Measurements from ENCODE around the gene CYP26B1.

The CYP26B1 gene, protein sequence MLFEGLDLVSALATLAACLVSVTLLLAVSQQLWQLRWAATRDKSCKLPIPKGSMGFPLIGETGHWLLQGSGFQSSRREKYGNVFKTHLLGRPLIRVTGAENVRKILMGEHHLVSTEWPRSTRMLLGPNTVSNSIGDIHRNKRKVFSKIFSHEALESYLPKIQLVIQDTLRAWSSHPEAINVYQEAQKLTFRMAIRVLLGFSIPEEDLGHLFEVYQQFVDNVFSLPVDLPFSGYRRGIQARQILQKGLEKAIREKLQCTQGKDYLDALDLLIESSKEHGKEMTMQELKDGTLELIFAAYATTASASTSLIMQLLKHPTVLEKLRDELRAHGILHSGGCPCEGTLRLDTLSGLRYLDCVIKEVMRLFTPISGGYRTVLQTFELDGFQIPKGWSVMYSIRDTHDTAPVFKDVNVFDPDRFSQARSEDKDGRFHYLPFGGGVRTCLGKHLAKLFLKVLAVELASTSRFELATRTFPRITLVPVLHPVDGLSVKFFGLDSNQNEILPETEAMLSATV

DNA sequence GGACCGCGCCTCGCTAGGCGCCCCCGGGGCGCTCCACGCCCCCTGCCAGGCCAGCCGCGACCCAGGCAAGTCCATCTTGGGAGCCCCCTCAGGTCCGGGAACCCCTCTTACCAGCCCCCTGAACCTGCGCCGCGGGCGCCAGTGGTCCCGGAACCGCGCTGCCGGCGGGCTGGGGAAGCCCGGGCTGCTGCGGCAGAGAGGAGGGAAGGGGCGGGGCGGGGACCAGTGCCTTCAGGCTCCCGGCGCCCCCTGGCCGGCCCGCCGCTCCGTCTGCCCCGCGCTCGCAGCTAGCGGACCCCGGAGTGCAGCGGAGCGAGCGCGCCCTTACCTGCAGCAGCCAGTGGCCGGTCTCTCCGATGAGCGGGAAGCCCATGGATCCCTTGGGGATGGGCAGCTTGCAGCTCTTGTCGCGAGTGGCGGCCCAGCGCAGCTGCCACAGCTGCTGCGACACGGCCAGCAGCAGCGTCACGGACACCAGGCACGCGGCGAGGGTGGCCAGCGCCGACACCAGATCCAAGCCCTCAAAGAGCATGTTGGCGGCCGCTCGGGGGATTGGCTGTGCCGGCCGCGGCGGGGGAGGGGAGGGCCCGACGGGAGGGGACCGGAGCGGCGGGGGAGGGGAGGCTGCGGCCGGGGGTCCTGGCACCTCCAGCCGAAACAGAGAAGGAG is at the start of gene CYP26B1:
Gene CYP26B1 (minus strand): TSS at position 560 of the 669 bp plus-strand sequence. CDS start 28 bp downstream, at position 532.
- Histone ChIP-seq H3K9ac (ENCODE audit: low read length in 5 of 5) (peak within 1 kb of the TSS in 2 of 5 donors; percentile 40 to 59), H3K36me3 (ENCODE audit: control insufficient read depth in 5 of 5, insufficient read depth in 5 of 5, low read length in 5 of 5) (no peaks in the 10 kb centered on the region), H3K27me3 (ENCODE audit: control insufficient read depth in 5 of 5, insufficient read depth in 4 of 5, low read length in 5 of 5) (peaks cover 4 to 37% (median 33%) of the 10 kb centered on the region in 5 donors), H3K4me3 (ENCODE audit: low read depth in 1 of 5, low read length in 5 of 5) (peak within 1 kb of the TSS; percentile 65 to 80 (median 73)), H3K9me3 (ENCODE audit: control insufficient read depth in 5 of 5, low read length in 5 of 5) (no peaks in the 10 kb centered on the region), H3K27ac (ENCODE audit: low read depth, low read length) (peak within 1 kb of the TSS; percentile 41), H3K4me1 (ENCODE audit: control insufficient read depth in 5 of 5, insufficient read depth in 5 of 5, low read length in 5 of 5) (peaks cover 0 to 74% (median 68%) of the 10 kb centered on the region in 5 donors)

DNA sequence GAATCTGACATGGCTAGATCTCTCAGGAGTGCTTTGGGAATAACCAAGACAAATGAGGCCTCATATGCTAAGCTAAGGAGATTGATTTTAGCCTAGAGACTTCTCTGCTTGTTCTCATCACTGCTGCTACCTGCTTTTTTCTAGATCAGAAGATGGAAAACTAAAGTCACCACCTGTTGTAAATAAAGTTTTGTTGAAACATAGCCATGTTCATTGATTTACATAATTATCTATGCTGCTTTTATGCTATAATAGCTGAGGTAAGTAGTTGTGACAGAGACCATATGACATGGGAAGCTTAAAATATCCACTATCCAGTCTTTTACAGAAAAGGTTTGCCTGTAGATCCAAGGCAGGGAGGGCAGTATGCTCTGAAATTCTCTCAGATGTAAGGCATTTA is 46.1 kb upstream of the CYP26B1 start:
- no peaks in the 10 kb centered on the region for H3K27me3 ChIP-seq (ENCODE audit: control insufficient read depth in 5 of 5, insufficient read depth in 4 of 5, low read length in 5 of 5)
- no peak overlapping the region for H3K27ac ChIP-seq (ENCODE audit: low read depth, low read length)
- no peaks in the 10 kb centered on the region for H3K4me1 ChIP-seq (ENCODE audit: control insufficient read depth in 5 of 5, insufficient read depth in 5 of 5, low read length in 5 of 5)

DNA sequence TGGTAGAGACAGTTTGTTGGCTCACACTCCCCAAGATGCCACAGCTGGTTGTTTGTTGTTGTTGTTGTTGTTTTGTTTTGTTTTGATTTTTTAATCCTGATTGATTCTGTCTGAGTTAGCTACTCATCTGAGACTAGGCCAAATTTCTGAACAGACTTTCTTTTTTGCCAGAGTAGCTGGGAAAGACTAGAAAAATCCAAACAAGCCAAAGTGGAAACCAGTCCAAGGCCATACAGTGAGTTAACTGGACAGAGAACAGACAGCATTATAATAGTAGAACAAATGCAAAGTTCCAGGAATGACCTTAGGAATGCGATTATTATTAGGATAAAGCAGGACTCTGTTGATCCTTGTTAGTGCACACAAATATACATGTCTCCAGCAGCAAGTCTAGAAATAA is 43.8 kb upstream of the CYP26B1 start:
- Histone ChIP-seq H3K27ac (ENCODE audit: low read depth, low read length) (no peak overlapping the region), H3K36me3 (ENCODE audit: control insufficient read depth in 5 of 5, insufficient read depth in 5 of 5, low read length in 5 of 5) (peaks cover 0 to 3% (median 0%) of the 10 kb centered on the region in 5 donors), H3K27me3 (ENCODE audit: control insufficient read depth in 5 of 5, insufficient read depth in 4 of 5, low read length in 5 of 5) (no peaks in the 10 kb centered on the region), H3K4me1 (ENCODE audit: control insufficient read depth in 5 of 5, insufficient read depth in 5 of 5, low read length in 5 of 5) (no peaks in the 10 kb centered on the region), H3K9me3 (ENCODE audit: control insufficient read depth in 5 of 5, low read length in 5 of 5) (no peaks in the 10 kb centered on the region), H3K4me3 (ENCODE audit: low read depth in 1 of 5, low read length in 5 of 5) (no peak overlapping the region), H3K9ac (ENCODE audit: low read length in 5 of 5) (no peak overlapping the region)

More for the DNA sequence above, 46.1 kb upstream of the CYP26B1 start:
- Histone ChIP-seq H3K4me3 (ENCODE audit: low read depth in 1 of 5, low read length in 5 of 5) (no peak overlapping the region), H3K36me3 (ENCODE audit: control insufficient read depth in 5 of 5, insufficient read depth in 5 of 5, low read length in 5 of 5) (no peaks in the 10 kb centered on the region), H3K9ac (ENCODE audit: low read length in 5 of 5) (no peak overlapping the region), H3K9me3 (ENCODE audit: control insufficient read depth in 5 of 5, low read length in 5 of 5) (no peaks in the 10 kb centered on the region)

DNA sequence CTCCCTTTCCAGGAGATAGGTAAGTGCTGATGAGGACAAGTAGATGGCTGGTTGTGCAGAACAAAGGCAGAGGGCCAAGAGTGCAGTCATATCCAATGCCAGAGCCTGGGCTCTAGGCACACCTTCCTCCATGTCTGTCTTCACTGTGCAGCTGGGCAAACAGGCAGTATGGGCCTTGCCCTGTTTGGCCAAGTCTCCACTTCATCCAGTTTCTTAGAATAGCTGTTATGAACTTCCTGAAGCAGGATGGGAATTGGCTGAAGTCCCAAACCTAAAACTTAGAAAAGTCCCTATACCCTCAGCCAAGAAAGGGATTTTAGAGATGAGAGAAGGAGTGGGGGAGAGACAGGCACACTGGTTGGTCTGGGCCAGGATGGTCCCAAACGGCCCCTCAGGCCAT is 37.5 kb upstream of the CYP26B1 start:
- Histone ChIP-seq H3K9me3 (ENCODE audit: control insufficient read depth in 5 of 5, low read length in 5 of 5) (no peaks in the 10 kb centered on the region), H3K27me3 (ENCODE audit: control insufficient read depth in 5 of 5, insufficient read depth in 4 of 5, low read length in 5 of 5) (no peaks in the 10 kb centered on the region), H3K9ac (ENCODE audit: low read length in 5 of 5) (no peak overlapping the region), H3K36me3 (ENCODE audit: control insufficient read depth in 5 of 5, insufficient read depth in 5 of 5, low read length in 5 of 5) (peaks cover 0 to 3% (median 0%) of the 10 kb centered on the region in 5 donors), H3K4me1 (ENCODE audit: control insufficient read depth in 5 of 5, insufficient read depth in 5 of 5, low read length in 5 of 5) (peaks cover 0 to 17% (median 12%) of the 10 kb centered on the region in 5 donors), H3K4me3 (ENCODE audit: low read depth in 1 of 5, low read length in 5 of 5) (no peak overlapping the region), H3K27ac (ENCODE audit: low read depth, low read length) (no peak overlapping the region)

DNA sequence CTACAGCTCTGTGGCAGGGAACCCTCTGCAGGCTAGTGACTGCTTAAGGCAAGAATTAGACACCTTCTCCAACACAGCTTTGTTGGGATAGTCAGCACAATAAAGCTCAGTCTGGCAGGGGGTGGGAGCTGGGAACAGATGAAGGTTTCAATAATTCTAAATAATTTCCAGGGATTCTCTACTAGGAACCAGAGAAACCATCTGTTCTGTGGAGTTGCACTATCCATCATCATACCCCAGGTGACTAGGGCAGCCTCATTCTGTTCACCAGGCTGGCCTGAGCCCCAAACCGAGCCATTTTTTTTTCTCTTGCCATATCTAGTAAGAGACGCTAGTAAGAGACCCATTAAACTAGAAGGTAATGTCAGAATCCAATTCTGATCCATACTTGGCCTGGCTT is 35.8 kb upstream of the CYP26B1 start:
- Histone ChIP-seq H3K27me3 (ENCODE audit: control insufficient read depth in 5 of 5, insufficient read depth in 4 of 5, low read length in 5 of 5) (no peaks in the 10 kb centered on the region), H3K4me1 (ENCODE audit: control insufficient read depth in 5 of 5, insufficient read depth in 5 of 5, low read length in 5 of 5) (peaks cover 0 to 17% (median 12%) of the 10 kb centered on the region in 5 donors), H3K27ac (ENCODE audit: low read depth, low read length) (no peak overlapping the region), H3K9ac (ENCODE audit: low read length in 5 of 5) (no peak overlapping the region), H3K36me3 (ENCODE audit: control insufficient read depth in 5 of 5, insufficient read depth in 5 of 5, low read length in 5 of 5) (peaks cover 6 to 14% (median 11%) of the 10 kb centered on the region in 5 donors), H3K9me3 (ENCODE audit: control insufficient read depth in 5 of 5, low read length in 5 of 5) (no peaks in the 10 kb centered on the region), H3K4me3 (ENCODE audit: low read depth in 1 of 5, low read length in 5 of 5) (no peak overlapping the region)

DNA sequence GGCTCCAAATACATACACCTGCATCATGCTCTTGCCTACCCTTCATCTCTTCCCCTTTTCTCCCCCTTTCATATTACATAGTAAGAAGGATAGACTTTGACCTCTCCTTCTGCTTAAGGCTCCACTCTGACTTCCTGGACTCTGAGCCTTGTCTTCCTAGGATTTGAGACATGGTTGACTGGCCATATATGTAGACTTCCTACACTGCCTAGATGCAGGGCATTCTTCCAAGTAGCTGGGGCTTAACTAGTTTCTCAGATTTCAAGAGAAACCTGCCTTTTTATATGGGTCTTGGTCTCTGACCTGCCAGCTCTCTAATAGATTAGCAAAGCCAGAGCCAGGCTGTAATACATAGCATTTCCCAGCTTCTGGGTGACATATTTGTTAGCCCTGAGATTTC is 35.4 kb upstream of the CYP26B1 start:
- no peak overlapping the region for H3K4me3 ChIP-seq (ENCODE audit: low read depth in 1 of 5, low read length in 5 of 5)
- H3K27me3 ChIP-seq (ENCODE audit: control insufficient read depth in 5 of 5, insufficient read depth in 4 of 5, low read length in 5 of 5) = no peaks in the 10 kb centered on the region
- no peak overlapping the region for H3K9ac ChIP-seq (ENCODE audit: low read length in 5 of 5)
- H3K27ac ChIP-seq (ENCODE audit: low read depth, low read length) = no peak overlapping the region
- no peaks in the 10 kb centered on the region for H3K9me3 ChIP-seq (ENCODE audit: control insufficient read depth in 5 of 5, low read length in 5 of 5)
- H3K4me1 ChIP-seq (ENCODE audit: control insufficient read depth in 5 of 5, insufficient read depth in 5 of 5, low read length in 5 of 5) = peaks cover 0 to 17% (median 12%) of the 10 kb centered on the region in 5 donors
- H3K36me3 ChIP-seq (ENCODE audit: control insufficient read depth in 5 of 5, insufficient read depth in 5 of 5, low read length in 5 of 5) = peaks cover 9 to 18% (median 15%) of the 10 kb centered on the region in 5 donors

DNA sequence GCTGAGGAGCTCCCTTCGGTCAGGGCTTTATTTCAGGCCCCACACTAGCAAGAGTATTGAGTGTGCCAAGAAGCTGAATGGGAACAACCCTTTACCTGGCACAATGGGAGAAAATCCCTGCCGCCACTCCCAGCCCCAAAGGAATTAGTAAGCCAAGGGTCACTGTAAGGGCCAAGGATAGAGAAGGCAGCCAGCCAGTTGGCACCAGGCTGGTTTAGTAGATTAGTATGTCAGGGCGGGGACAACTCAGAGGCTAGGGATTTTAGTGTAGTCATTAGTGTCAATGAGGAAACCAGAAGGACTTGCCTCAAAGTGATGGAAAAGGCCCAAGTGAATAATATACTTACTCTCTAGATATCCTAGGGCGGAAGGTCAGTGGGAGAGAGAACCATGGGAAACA is 34.9 kb upstream of the CYP26B1 start:
- Histone ChIP-seq H3K36me3 (ENCODE audit: control insufficient read depth in 5 of 5, insufficient read depth in 5 of 5, low read length in 5 of 5) (peaks cover 9 to 23% (median 20%) of the 10 kb centered on the region in 5 donors), H3K9ac (ENCODE audit: low read length in 5 of 5) (no peak overlapping the region), H3K4me3 (ENCODE audit: low read depth in 1 of 5, low read length in 5 of 5) (no peak overlapping the region), H3K9me3 (ENCODE audit: control insufficient read depth in 5 of 5, low read length in 5 of 5) (no peaks in the 10 kb centered on the region), H3K27me3 (ENCODE audit: control insufficient read depth in 5 of 5, insufficient read depth in 4 of 5, low read length in 5 of 5) (no peaks in the 10 kb centered on the region), H3K27ac (ENCODE audit: low read depth, low read length) (no peak overlapping the region), H3K4me1 (ENCODE audit: control insufficient read depth in 5 of 5, insufficient read depth in 5 of 5, low read length in 5 of 5) (peaks cover 0 to 17% (median 12%) of the 10 kb centered on the region in 5 donors)

DNA sequence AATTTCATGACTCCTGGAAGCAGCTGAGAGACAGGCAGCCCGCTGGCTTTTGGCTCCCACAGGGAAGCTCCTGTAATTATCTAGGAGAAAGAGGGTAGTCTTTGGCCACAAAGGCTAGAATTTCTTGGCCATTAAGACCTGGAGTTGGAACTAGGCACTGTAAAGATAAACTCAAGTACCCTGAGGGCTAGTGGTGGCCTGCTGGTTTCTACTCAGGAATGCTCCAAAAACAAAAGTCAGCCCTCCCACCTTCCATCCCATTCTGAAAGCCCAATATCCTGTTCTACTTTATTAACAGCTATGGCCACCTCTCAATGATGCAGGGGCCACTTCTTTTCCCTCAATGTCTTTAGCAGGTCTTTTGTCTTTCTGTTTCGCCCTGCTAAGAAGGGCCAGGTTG is 34.0 kb upstream of the CYP26B1 start:
- Histone ChIP-seq H3K27ac (ENCODE audit: low read depth, low read length) (no peak overlapping the region), H3K4me3 (ENCODE audit: low read depth in 1 of 5, low read length in 5 of 5) (no peak overlapping the region), H3K4me1 (ENCODE audit: control insufficient read depth in 5 of 5, insufficient read depth in 5 of 5, low read length in 5 of 5) (peaks cover 0 to 17% (median 12%) of the 10 kb centered on the region in 5 donors), H3K36me3 (ENCODE audit: control insufficient read depth in 5 of 5, insufficient read depth in 5 of 5, low read length in 5 of 5) (peaks cover 14 to 28% (median 25%) of the 10 kb centered on the region in 5 donors), H3K27me3 (ENCODE audit: control insufficient read depth in 5 of 5, insufficient read depth in 4 of 5, low read length in 5 of 5) (no peaks in the 10 kb centered on the region), H3K9ac (ENCODE audit: low read length in 5 of 5) (no peak overlapping the region), H3K9me3 (ENCODE audit: control insufficient read depth in 5 of 5, low read length in 5 of 5) (no peaks in the 10 kb centered on the region)

DNA sequence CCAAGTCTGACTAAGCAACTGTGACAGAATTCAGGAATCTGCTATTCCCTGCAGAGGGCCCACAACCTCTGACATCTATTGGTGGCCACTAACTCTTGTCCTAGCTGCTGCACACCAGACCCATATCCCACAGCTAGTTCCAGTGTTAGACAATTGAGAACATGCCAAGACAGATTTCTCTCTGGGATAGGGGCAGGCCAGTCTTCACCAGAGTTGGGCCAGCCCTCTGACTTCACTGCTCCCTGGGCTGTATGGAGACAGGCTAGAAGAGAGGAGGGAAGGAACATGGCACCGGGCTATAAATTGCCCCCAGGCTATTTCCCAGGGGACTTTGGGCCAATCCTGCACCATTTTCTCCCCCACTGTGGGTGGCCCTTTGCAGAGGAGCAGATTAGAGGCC is 32.7 kb upstream of the CYP26B1 start:
- Histone ChIP-seq H3K27me3 (ENCODE audit: control insufficient read depth in 5 of 5, insufficient read depth in 4 of 5, low read length in 5 of 5) (no peaks in the 10 kb centered on the region), H3K27ac (ENCODE audit: low read depth, low read length) (no peak overlapping the region), H3K9ac (ENCODE audit: low read length in 5 of 5) (no peak overlapping the region), H3K9me3 (ENCODE audit: control insufficient read depth in 5 of 5, low read length in 5 of 5) (no peaks in the 10 kb centered on the region), H3K4me1 (ENCODE audit: control insufficient read depth in 5 of 5, insufficient read depth in 5 of 5, low read length in 5 of 5) (peaks cover 0 to 17% (median 12%) of the 10 kb centered on the region in 5 donors), H3K4me3 (ENCODE audit: low read depth in 1 of 5, low read length in 5 of 5) (no peak overlapping the region), H3K36me3 (ENCODE audit: control insufficient read depth in 5 of 5, insufficient read depth in 5 of 5, low read length in 5 of 5) (peaks cover 14 to 37% (median 35%) of the 10 kb centered on the region in 5 donors)

DNA sequence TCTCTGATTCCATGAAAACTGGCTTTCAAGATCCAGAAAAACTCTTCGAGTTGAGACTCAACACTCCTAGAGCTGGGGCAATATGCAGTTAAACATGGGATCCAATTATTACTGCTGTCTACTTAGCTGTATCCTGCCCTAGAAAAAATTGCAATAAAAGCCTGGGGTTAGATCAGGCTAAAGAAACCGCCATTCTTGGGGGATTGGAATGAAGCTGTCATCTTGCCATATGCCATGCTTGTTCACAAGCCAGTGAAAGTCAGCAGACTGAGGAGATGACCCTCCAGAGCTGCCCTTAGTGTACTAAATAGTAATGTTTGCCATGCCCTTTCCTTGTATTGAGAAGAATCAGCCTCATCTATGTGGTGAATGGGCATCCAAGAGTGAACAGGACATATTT is 30.9 kb upstream of the CYP26B1 start:
- no peaks in the 10 kb centered on the region for H3K9me3 ChIP-seq (ENCODE audit: control insufficient read depth in 5 of 5, low read length in 5 of 5)
- no peak overlapping the region for H3K9ac ChIP-seq (ENCODE audit: low read length in 5 of 5)
- no peak overlapping the region for H3K27ac ChIP-seq (ENCODE audit: low read depth, low read length)
- no peak overlapping the region for H3K4me3 ChIP-seq (ENCODE audit: low read depth in 1 of 5, low read length in 5 of 5)
- H3K4me1 ChIP-seq (ENCODE audit: control insufficient read depth in 5 of 5, insufficient read depth in 5 of 5, low read length in 5 of 5) = peaks cover 0 to 20% (median 12%) of the 10 kb centered on the region in 5 donors
- peaks cover 14 to 43% (median 42%) of the 10 kb centered on the region in 5 donors for H3K36me3 ChIP-seq (ENCODE audit: control insufficient read depth in 5 of 5, insufficient read depth in 5 of 5, low read length in 5 of 5)
- no peaks in the 10 kb centered on the region for H3K27me3 ChIP-seq (ENCODE audit: control insufficient read depth in 5 of 5, insufficient read depth in 4 of 5, low read length in 5 of 5)
